ENCODE data around the gene SEZ6. TPM values are rescaled to one million over a fixed set of nuclear protein-coding genes. Genes with fewer than 3 reads are reported as not detected.

The SEZ6 gene
- total and polyA plus RNA-seq, 10 donors: 0.88 TPM; not detected in 9

DNA sequence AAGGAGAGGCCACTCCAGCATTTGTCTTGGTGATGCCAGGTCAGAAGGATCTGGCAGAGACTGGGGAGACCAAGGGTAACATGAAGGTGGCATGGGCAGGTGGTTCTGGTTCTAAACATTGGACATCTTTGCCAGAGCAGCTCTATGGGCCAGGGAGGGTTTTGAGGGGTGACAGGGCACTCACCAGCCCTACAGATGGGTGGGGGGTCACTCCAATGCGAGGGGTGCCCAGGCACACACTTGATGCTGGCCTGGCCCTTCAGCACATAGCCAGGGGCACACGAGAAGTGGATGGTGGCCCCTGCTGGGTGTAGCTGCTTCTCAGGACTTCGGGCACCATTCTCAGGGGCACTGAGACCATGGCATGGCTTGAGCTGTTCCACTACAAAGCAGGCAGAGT lies 49.0 kb downstream of the SEZ6 start:
- peaks cover 5 to 18% (median 13%) of the 10 kb centered on the region in 6 donors for H3K4me1 ChIP-seq
- no peaks in the 10 kb centered on the region for H3K9me3 ChIP-seq
- DNase-seq: no peak
- H3K4me3 ChIP-seq: no peak overlapping the region
- TF ChIP-seq, protein P1, sequence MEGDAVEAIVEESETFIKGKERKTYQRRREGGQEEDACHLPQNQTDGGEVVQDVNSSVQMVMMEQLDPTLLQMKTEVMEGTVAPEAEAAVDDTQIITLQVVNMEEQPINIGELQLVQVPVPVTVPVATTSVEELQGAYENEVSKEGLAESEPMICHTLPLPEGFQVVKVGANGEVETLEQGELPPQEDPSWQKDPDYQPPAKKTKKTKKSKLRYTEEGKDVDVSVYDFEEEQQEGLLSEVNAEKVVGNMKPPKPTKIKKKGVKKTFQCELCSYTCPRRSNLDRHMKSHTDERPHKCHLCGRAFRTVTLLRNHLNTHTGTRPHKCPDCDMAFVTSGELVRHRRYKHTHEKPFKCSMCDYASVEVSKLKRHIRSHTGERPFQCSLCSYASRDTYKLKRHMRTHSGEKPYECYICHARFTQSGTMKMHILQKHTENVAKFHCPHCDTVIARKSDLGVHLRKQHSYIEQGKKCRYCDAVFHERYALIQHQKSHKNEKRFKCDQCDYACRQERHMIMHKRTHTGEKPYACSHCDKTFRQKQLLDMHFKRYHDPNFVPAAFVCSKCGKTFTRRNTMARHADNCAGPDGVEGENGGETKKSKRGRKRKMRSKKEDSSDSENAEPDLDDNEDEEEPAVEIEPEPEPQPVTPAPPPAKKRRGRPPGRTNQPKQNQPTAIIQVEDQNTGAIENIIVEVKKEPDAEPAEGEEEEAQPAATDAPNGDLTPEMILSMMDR (IDR thresholded peaks at IDR 0.05 in 8 of 11, conservative IDR thresholded peaks at IDR 0.05 in 3 of 11): no peak
- no peak for TF ChIP-seq POLR2AphosphoS5 (IDR thresholded peaks at IDR 0.05)
- TF ChIP-seq POLR2A (IDR thresholded peaks at IDR 0.05): no peak
- intact Hi-C loops (cut with DNase I; ENCODE audit: low total_unique reads): no loop called here
- WGBS, 5 donors: 82 to 100% (median 87%) methylated on average over 3 of the region's 3 CpGs
- H3K27ac ChIP-seq: no peak overlapping the region
- H3K27me3 ChIP-seq (replicated peaks in 1 of 7): peaks cover 0 to 5% (median 0%) of the 10 kb centered on the region in 7 donors
- no peaks in the 10 kb centered on the region for H3K36me3 ChIP-seq

DNA sequence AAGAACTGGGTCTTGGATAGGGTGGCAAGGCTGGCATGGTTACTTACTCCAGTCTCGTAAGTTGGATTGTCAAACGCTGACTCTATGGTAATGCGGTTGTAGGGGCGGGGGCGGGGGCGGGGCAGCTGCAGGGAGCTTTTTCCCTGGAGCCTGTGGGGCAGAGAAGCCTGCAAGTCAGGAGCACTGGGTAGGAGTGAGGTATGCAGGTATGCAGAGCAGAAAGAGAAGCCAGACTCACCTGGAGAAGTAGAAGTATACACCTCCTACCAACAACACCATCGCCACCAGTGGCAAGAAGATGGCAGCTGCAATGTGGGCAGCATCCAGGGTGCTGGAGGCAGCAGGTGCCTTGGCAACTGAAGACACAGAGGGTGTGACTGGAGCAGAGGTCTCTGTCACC lies 49.7 kb downstream of the SEZ6 start:
- peaks cover 5 to 18% (median 13%) of the 10 kb centered on the region in 6 donors for H3K4me1 ChIP-seq
- H3K4me3 ChIP-seq: no peak overlapping the region
- intact Hi-C loops (cut with DNase I; ENCODE audit: low total_unique reads): no loop called here
- H3K9me3 ChIP-seq: no peaks in the 10 kb centered on the region
- TF ChIP-seq POLR2AphosphoS5 (IDR thresholded peaks at IDR 0.05) (no peak), POLR2A (IDR thresholded peaks at IDR 0.05) (no peak)
- TF ChIP-seq, protein P1 (IDR thresholded peaks at IDR 0.05 in 8 of 11, conservative IDR thresholded peaks at IDR 0.05 in 3 of 11): no peak
- DNase-seq: no peak
- H3K27ac ChIP-seq: no peak overlapping the region
- WGBS, 5 donors: 86 to 91% (median 89%) methylated on average over 7 of the region's 7 CpGs
- no peaks in the 10 kb centered on the region for H3K27me3 ChIP-seq (replicated peaks in 1 of 7)
- no peaks in the 10 kb centered on the region for H3K36me3 ChIP-seq

DNA sequence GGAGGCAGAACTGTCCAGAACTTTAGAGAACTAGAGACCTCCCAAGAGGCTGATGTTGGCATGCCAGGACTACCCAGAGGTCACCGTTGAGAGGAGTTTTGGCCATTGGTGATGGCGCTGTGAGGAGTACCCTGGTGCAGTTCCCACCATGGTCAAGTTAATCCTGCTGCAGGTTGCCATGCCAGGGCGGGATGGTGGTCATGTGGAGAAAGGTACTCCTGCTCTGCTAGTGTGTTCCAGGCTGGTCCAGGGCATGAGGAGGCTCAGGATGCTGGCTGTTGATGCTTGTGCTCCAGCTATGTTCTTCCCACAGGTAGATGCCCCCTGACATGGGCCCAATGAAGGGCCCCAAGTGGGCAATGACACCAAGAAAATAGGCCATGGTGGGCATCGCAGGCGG lies 50.4 kb downstream of the SEZ6 start:
- DNase-seq: no peak
- 91 to 98% (median 95%) methylated on average over 4 to 5 of the region's 5 CpGs for WGBS, 5 donors
- H3K9me3 ChIP-seq: no peaks in the 10 kb centered on the region
- peaks cover 5 to 18% (median 13%) of the 10 kb centered on the region in 6 donors for H3K4me1 ChIP-seq
- no peak overlapping the region for H3K4me3 ChIP-seq
- H3K36me3 ChIP-seq: no peaks in the 10 kb centered on the region
- H3K27me3 ChIP-seq (replicated peaks in 1 of 7): no peaks in the 10 kb centered on the region
- no peak overlapping the region for H3K27ac ChIP-seq
- TF ChIP-seq, protein P1 (IDR thresholded peaks at IDR 0.05 in 8 of 11, conservative IDR thresholded peaks at IDR 0.05 in 3 of 11): no peak
- TF ChIP-seq POLR2AphosphoS5 (IDR thresholded peaks at IDR 0.05) (no peak), POLR2A (IDR thresholded peaks at IDR 0.05) (no peak)
- intact Hi-C loops (cut with DNase I; ENCODE audit: low total_unique reads): no loop called here

DNA sequence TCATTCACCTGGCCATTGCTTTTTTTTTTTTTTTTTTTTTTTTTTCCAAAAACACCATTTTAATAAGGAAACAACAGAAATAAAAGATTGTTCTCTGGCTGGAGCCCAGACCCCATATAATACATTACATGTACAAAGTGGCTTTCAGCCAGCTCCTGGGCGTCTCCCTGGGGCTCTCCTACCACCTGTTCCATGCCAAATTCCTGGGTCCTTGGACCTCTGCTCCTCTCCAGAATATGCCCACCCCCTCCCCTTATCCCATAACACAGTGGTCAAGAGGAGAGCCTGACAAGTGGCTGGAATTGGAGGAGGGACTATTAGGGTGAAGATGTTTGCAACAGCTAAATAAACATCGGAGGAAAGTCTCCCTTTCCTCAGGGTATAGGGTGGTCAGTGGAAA lies 50.9 kb downstream of the SEZ6 start:
- Histone ChIP-seq H3K4me3 (no peak overlapping the region), H3K9me3 (no peaks in the 10 kb centered on the region), H3K4me1 (peaks cover 5 to 18% (median 13%) of the 10 kb centered on the region in 6 donors), H3K27ac (no peak overlapping the region), H3K36me3 (no peaks in the 10 kb centered on the region), H3K27me3 (replicated peaks in 1 of 7) (no peaks in the 10 kb centered on the region)
- intact Hi-C loops (cut with DNase I; ENCODE audit: low total_unique reads): no loop called here
- TF ChIP-seq POLR2AphosphoS5 (IDR thresholded peaks at IDR 0.05) (no peak), POLR2A (IDR thresholded peaks at IDR 0.05) (no peak)
- TF ChIP-seq, protein P1 (IDR thresholded peaks at IDR 0.05 in 8 of 11, conservative IDR thresholded peaks at IDR 0.05 in 3 of 11): no peak
- 88 to 92% (median 91%) methylated on average over 2 of the region's 2 CpGs for WGBS, 5 donors
- DNase-seq: no peak

Measured in spleen (tissue), 11 donors.